GM21367 (cell line): ENCODE data around the gene SKAP1.
A peak's percentile ranks its signal among the peaks of the same experiment; 100 is the strongest.

Experiments
- ATAC-seq: cut with Tn5 transposase; IDR thresholded peaks from one replicate; pipeline ENCODE4 v1.9.1; 2021; ENCODE audit not compliant: unreplicated experiment

Gene SKAP1

GRCh38 chr17:48429638-48430586 is at the start of gene SKAP1:
Gene SKAP1, minus strand, starts transcription at chr17:48430214.
- no peak for ATAC-seq

GRCh38 chr17:48479014-48479402 is 49.0 kb upstream of the SKAP1 start:
- no peak for ATAC-seq

- peak; percentile 77 for ATAC-seq
Observed at GRCh38 chr17:48478224-48479013, 48.4 kb upstream of the SKAP1 start.

- no peak for ATAC-seq
Observed at GRCh38 chr17:48477221-48477620, 47.2 kb upstream of the SKAP1 start.

GRCh38 chr17:48472411-48473281 is 42.6 kb upstream of the SKAP1 start:
- no peak for ATAC-seq

- ATAC-seq = no peak
Observed at GRCh38 chr17:48471817-48472410, 41.9 kb upstream of the SKAP1 start.

GRCh38 chr17:48470388-48471034 is 40.5 kb upstream of the SKAP1 start:
- ATAC-seq = no peak

GRCh38 chr17:48469227-48469626 is 39.2 kb upstream of the SKAP1 start:
- ATAC-seq = no peak

- no peak for ATAC-seq
Observed at GRCh38 chr17:48468299-48468698, 38.3 kb upstream of the SKAP1 start.

- no peak for ATAC-seq
Observed at GRCh38 chr17:48465884-48466283, 35.9 kb upstream of the SKAP1 start.

GRCh38 chr17:48463526-48463925 is 33.5 kb upstream of the SKAP1 start:
- ATAC-seq = no peak

- ATAC-seq = no peak
Observed at GRCh38 chr17:48462946-48463345, 32.9 kb upstream of the SKAP1 start.

- ATAC-seq = no peak
Observed at GRCh38 chr17:48460052-48460451, 30.0 kb upstream of the SKAP1 start.

- no peak for ATAC-seq
Observed at GRCh38 chr17:48459070-48459844, 29.2 kb upstream of the SKAP1 start.

GRCh38 chr17:48457080-48457836 is 27.2 kb upstream of the SKAP1 start:
- no peak for ATAC-seq

- no peak for ATAC-seq
Observed at GRCh38 chr17:48456589-48456988, 26.6 kb upstream of the SKAP1 start.

GRCh38 chr17:48455791-48456190 is 25.8 kb upstream of the SKAP1 start:
- ATAC-seq = no peak

GRCh38 chr17:48453447-48453846 is 23.4 kb upstream of the SKAP1 start:
- ATAC-seq = no peak

- ATAC-seq = no peak
Observed at GRCh38 chr17:48451489-48451888, 21.5 kb upstream of the SKAP1 start.
